A549 (cell line): Measurements from ENCODE around the gene LRRC8A. TPM values are rescaled to one million over a fixed set of nuclear protein-coding genes. Genes with fewer than 3 reads are reported as not detected.

Experiments used
- ATAC-seq, 2 experiments: fragments of 200-7000 bp in 1 of 2; fragments of >200 bp in 1 of 2; cut with Nextera tagmentation in 1 of 2; cut with Tn5 transposase in 1 of 2; 3 replicates each; pipeline versions ENCODE4 v1.8.0 to v1.9.1; 2018 to 2020; ENCODE audit warnings: mild to moderate bottlenecking in 1 of 2, moderate library complexity in 1 of 2
- CTCF ChIA-PET: fragments of 300-600 bp; sonication (Branson Sonifier 250); formaldehyde crosslinking; extraction: SDS; loops from one replicate; lab custom pipeline; 2021; ENCODE audit warnings: antibody characterized with exemption, inconsistent platforms; lab: Yijun Ruan, JAX
- POLR2A ChIA-PET: fragments of 350-600 bp; formaldehyde crosslinking; extraction: SDS; loops from one replicate; lab custom pipeline; 2021; ENCODE audit warnings: antibody characterized with exemption, inconsistent platforms; lab: Yijun Ruan, JAX
- DNase-seq, 2 experiments: peaks; one replicate each; pipeline versions ENCODE4 v3.0.0 to v3.0.0-alpha.2; 2011 to 2016; ENCODE audit warnings: low read depth in 1 of 2, low spot score in 1 of 2
- FAIRE-seq: peaks from 2 replicates; lab custom pipeline; 2011; peaks lifted over from hg19 to GRCh38; lab: Jason Lieb, UNC
- H3K27ac ChIP-seq, 2 experiments: fragments of >200 bp; sonication (Bioruptor Twin); formaldehyde crosslinking; 3 replicates each; pipeline ENCODE4 v1.5.1; 2016 to 2017
- H3K4me1 ChIP-seq: fragments of >200 bp; sonication (Bioruptor Twin); formaldehyde crosslinking; 3 replicates; pipeline ENCODE4 v1.6.1; 2016
- H3K4me2 ChIP-seq: fragments of >200 bp; sonication (Bioruptor Twin); formaldehyde crosslinking; 3 replicates; pipeline ENCODE4 v1.6.1; 2016
- H3K4me3 ChIP-seq: fragments of >200 bp; sonication (Bioruptor Twin); formaldehyde crosslinking; 3 replicates; pipeline ENCODE4 v1.5.1; 2016
- H3K9me3 ChIP-seq: fragments of >200 bp; sonication (Bioruptor Twin); formaldehyde crosslinking; 3 replicates; pipeline ENCODE4 v1.6.1; 2016
- EHF ChIP-seq: fragments of 250-450 bp; sonication (Bioruptor Pico); IDR thresholded peaks from 2 replicates; pipeline ENCODE4 v1.5.0; 2020; ENCODE audit warnings: mild to moderate bottlenecking
- FOSL2 ChIP-seq, 2 experiments: fragments of 450-650 bp in 1 of 2; fragments of >200 bp in 1 of 2; sonication (Bioruptor Twin) in 1 of 2; formaldehyde crosslinking; IDR thresholded peaks; 2 replicates each; pipeline versions ENCODE4 v1.5.0 to v1.6.1; 2016 to 2020; ENCODE audit warnings: mild to moderate bottlenecking in 1 of 2, moderate library complexity in 1 of 2
- HOXA7 ChIP-seq: fragments of 250-450 bp; sonication (Bioruptor Pico); IDR thresholded peaks from 2 replicates; pipeline ENCODE4 v1.5.0; 2020; ENCODE audit warnings: mild to moderate bottlenecking, moderate library complexity
- HOXB5 ChIP-seq: fragments of 250-450 bp; sonication (Bioruptor Pico); IDR thresholded peaks from 2 replicates; pipeline ENCODE4 v1.5.0; 2020; ENCODE audit warnings: mild to moderate bottlenecking, moderate library complexity
- JUN ChIP-seq, 2 experiments: fragments of >200 bp; sonication (Bioruptor Twin); formaldehyde crosslinking; IDR thresholded peaks; 2 replicates in 1 of 2; 3 replicates in 1 of 2; pipeline ENCODE4 v1.6.1; 2016 to 2017
- MYC ChIP-seq: IDR thresholded peaks from 2 replicates; pipeline ENCODE4 v1.6.1; 2012; ENCODE audit warnings: mild to moderate bottlenecking, inconsistent platforms, low read length, improper control_type of control experiment, borderline replicate concordance
- NR3C1 ChIP-seq: fragments of >200 bp; sonication (Bioruptor Twin); formaldehyde crosslinking; IDR thresholded peaks from 3 replicates; pipeline ENCODE4 v1.6.1; 2017
- PHF8 ChIP-seq: fragments of 200-600 bp; sonication (generic); IDR thresholded peaks from 2 replicates; pipeline ENCODE4 v1.6.1; 2016; ENCODE audit warnings: low read depth, mild to moderate bottlenecking, antibody characterized with exemption, moderate library complexity, borderline replicate concordance
- POLR2A ChIP-seq: IDR thresholded peaks from 2 replicates; pipeline ENCODE4 v1.6.1; 2012; ENCODE audit warnings: mild to moderate bottlenecking, low read length
- RAD21 ChIP-seq, 2 experiments: fragments of >200 bp in 1 of 2; sonication (Bioruptor Twin) in 1 of 2; formaldehyde crosslinking in 1 of 2; IDR thresholded peaks in 1 of 2; conservative IDR thresholded peaks in 1 of 2; 2 replicates in 1 of 2; 3 replicates in 1 of 2; pipeline ENCODE4 v1.6.1; 2012 to 2018; ENCODE audit warnings: inconsistent platforms in 1 of 2
- RARB ChIP-seq: fragments of 250-450 bp; sonication (Bioruptor Pico); IDR thresholded peaks from 2 replicates; pipeline ENCODE4 v1.8.0; 2021; ENCODE audit warnings: mild to moderate bottlenecking, moderate library complexity
- RFX5 ChIP-seq: fragments of 450-650 bp; IDR thresholded peaks from 2 replicates; pipeline ENCODE4 v1.7.1; 2014; ENCODE audit warnings: antibody characterized with exemption, mild to moderate bottlenecking, moderate library complexity
- SMC3 ChIP-seq: fragments of >200 bp; sonication (Bioruptor Twin); formaldehyde crosslinking; IDR thresholded peaks from 3 replicates; pipeline ENCODE4 v1.6.1; 2018; ENCODE audit warnings: inconsistent platforms
- TFCP2L1 ChIP-seq: fragments of 250-450 bp; sonication (Bioruptor Pico); IDR thresholded peaks from 2 replicates; pipeline ENCODE4 v1.5.0; 2021; ENCODE audit warnings: mild to moderate bottlenecking
- ZFP36 ChIP-seq: fragments of 450-650 bp; IDR thresholded peaks from 2 replicates; pipeline ENCODE4 v1.6.1; 2014; ENCODE audit warnings: borderline replicate concordance; ENCODE audit not compliant: partially characterized antibody
- WGBS: methylation state at CpG from one replicate; pipeline ENCODE4 v1.1.6; 2017; ENCODE audit errors: missing lambda C conversion rate; 5-methylcytosine and 5-hydroxymethylcytosine counted together
- polyA minus RNA-seq: library from RNA; depleted of rRNA, polyadenylated mRNA; stranded (reverse); fragments of >200 nt; gene quantifications from 2 replicates; pipeline ENCODE4 v1.2.3, GENCODE V29; 2011; rRNA and poly(A)+ RNA removed
- polyA plus RNA-seq, 4 experiments: library from polyadenylated mRNA; depleted of rRNA in 3 of 4; stranded (reverse); fragments of >200 nt; fragmentation: RNase III in 1 of 4; extraction: RNeasy Plus Mini Kit Qiagen cat#74134 plus additional on column Dnase treatment in 1 of 4; gene quantifications; 2 replicates in 3 of 4; 3 replicates in 1 of 4; pipeline ENCODE4 v1.2.3, GENCODE V29; 2011 to 2017
- TF ChIP-seq, protein P1 (sequence below): IDR thresholded peaks from 2 replicates; pipeline ENCODE4 v1.6.1; 2012; ENCODE audit warnings: low read depth, borderline replicate concordance
- TF ChIP-seq, protein P2 (sequence below): fragments of >200 bp; sonication (Bioruptor Twin); formaldehyde crosslinking; IDR thresholded peaks from 3 replicates; pipeline ENCODE4 v1.6.1; 2016
- TF ChIP-seq, protein P3 (sequence below): fragments of 150-350 bp; IDR thresholded peaks from 2 replicates; pipeline ENCODE4 v1.6.1; 2014; ENCODE audit warnings: low read depth, mild to moderate bottlenecking, low read length
- TF ChIP-seq, protein P4 (sequence below): fragments of >200 bp; sonication (Bioruptor Twin); formaldehyde crosslinking; IDR thresholded peaks from 3 replicates; pipeline ENCODE4 v1.5.1; 2016
- TF ChIP-seq, protein P5 (sequence below): IDR thresholded peaks from 2 replicates; pipeline ENCODE4 v1.6.1; 2012

Gene LRRC8A
- 25.9 and 29.2 TPM in 2 replicates for polyA plus RNA-seq (2011; rRNA removed)
- 45.0 and 55.2 TPM in 2 replicates for polyA plus RNA-seq (2012; cell fraction: cytosol; rRNA removed)
- polyA plus RNA-seq (2012; cell fraction: nucleus; rRNA removed): 44.2 and 52.1 TPM in 2 replicates
- 22.6 to 23.1 TPM (median 22.9 TPM) in 3 replicates for polyA plus RNA-seq (2017; fragmentation: RNase III; extraction: RNeasy Plus Mini Kit Qiagen cat#74134 plus additional on column Dnase treatment)
- 45.9 and 47.6 TPM in 2 replicates for polyA minus RNA-seq

DNA sequence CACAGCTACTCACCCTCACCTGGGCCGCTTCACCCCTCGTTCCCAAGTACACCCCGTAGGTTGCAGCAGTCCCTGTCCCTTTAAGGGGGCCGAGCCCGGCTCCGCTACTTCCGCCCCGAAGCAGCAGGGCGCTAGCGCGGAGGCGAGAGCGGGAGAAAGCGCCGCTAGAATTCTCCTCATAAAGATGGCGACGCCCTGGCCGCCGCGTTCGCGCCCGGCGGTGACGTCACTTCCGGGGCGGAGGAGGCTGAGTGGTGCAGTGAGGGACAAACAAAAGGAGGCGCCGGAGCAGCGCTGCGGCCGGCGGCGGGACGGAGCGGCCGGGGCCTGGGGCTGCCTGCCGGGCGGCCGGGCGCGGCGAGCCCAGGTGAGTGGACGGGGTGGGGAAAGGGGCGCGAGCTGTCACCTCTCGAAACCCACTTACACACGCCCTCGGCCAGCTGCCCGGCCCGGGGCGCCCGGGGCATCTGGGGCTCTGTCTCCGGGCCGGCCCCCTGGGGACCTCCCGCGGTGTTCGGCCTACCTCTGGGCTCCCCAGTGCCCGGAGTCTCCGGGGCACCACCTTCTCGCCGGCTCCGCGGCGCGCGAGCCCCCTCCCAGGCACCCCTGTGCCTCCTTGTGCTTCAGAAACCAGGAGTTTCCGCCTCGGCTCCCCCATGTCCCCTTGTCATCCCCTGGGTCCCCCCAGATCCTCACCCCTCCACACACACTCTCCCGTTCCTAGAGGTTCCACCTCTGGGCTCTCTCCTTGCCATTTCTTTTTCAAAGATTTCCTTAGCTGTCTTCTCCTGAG lies at the start of gene LRRC8A, which contains the start of gene KYAT1:
Gene LRRC8A, plus strand, starts transcription at position 250 of the 793 bp plus-strand sequence. CDS start 25,032 bp downstream, outside the sequence.
Gene KYAT1, minus strand, starts transcription at position 67 of the 793 bp plus-strand sequence. CDS start 36,545 bp downstream, outside the sequence.
- H3K9me3 ChIP-seq: no peaks in the 10 kb centered on the region
- peak; percentile 95 to 96 for DNase-seq
- TF ChIP-seq PHF8 (peak; percentile 71; the same call in 1 of the 2 replicates), NR3C1 (no peak), ZFP36 (no peak), RAD21 (conservative IDR thresholded peaks at IDR 0.05 in 1 of 2, IDR thresholded peaks at IDR 0.05 in 1 of 2) (0 out of 5 replicates have a peak, but pooled peaks of 1 of the 2 experiments have one; percentile 16), POLR2A (peak; percentile 84), TFCP2L1 (CRISPR knock-in tag) (peak; percentile 18; the same call in 1 of the 2 replicates), MYC (peak; percentile 74; the same call in 1 of the 2 replicates), HOXB5 (no peak), EHF (CRISPR knock-in tag) (no peak), HOXA7 (CRISPR knock-in tag) (no peak), FOSL2 (IDR thresholded peaks at IDR 0.05) (no peak), FOSL2 (CRISPR knock-in tag; IDR thresholded peaks at IDR 0.05) (peak; percentile 88), JUN (IDR thresholded peaks at IDR 0.05) (peak in 1 of 2 experiments; percentile 54; a peak in 3 of 5 replicates), RFX5 (peak; percentile 55; the same call in 1 of the 2 replicates), RARB (no peak), SMC3 (peak; percentile 26; the same call in 2 of the 3 replicates)
- TF ChIP-seq, protein P1, sequence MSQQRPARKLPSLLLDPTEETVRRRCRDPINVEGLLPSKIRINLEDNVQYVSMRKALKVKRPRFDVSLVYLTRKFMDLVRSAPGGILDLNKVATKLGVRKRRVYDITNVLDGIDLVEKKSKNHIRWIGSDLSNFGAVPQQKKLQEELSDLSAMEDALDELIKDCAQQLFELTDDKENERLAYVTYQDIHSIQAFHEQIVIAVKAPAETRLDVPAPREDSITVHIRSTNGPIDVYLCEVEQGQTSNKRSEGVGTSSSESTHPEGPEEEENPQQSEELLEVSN: peak; percentile 64; the same call in 1 of the 2 replicates
- TF ChIP-seq, protein P2, sequence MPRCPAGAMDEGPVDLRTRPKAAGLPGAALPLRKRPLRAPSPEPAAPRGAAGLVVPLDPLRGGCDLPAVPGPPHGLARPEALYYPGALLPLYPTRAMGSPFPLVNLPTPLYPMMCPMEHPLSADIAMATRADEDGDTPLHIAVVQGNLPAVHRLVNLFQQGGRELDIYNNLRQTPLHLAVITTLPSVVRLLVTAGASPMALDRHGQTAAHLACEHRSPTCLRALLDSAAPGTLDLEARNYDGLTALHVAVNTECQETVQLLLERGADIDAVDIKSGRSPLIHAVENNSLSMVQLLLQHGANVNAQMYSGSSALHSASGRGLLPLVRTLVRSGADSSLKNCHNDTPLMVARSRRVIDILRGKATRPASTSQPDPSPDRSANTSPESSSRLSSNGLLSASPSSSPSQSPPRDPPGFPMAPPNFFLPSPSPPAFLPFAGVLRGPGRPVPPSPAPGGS: peak; percentile 54; the same call in 1 of the 3 replicates
- TF ChIP-seq, protein P3, sequence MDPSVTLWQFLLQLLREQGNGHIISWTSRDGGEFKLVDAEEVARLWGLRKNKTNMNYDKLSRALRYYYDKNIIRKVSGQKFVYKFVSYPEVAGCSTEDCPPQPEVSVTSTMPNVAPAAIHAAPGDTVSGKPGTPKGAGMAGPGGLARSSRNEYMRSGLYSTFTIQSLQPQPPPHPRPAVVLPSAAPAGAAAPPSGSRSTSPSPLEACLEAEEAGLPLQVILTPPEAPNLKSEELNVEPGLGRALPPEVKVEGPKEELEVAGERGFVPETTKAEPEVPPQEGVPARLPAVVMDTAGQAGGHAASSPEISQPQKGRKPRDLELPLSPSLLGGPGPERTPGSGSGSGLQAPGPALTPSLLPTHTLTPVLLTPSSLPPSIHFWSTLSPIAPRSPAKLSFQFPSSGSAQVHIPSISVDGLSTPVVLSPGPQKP: peak; percentile 72; the same call in 1 of the 2 replicates
- TF ChIP-seq, protein P4, sequence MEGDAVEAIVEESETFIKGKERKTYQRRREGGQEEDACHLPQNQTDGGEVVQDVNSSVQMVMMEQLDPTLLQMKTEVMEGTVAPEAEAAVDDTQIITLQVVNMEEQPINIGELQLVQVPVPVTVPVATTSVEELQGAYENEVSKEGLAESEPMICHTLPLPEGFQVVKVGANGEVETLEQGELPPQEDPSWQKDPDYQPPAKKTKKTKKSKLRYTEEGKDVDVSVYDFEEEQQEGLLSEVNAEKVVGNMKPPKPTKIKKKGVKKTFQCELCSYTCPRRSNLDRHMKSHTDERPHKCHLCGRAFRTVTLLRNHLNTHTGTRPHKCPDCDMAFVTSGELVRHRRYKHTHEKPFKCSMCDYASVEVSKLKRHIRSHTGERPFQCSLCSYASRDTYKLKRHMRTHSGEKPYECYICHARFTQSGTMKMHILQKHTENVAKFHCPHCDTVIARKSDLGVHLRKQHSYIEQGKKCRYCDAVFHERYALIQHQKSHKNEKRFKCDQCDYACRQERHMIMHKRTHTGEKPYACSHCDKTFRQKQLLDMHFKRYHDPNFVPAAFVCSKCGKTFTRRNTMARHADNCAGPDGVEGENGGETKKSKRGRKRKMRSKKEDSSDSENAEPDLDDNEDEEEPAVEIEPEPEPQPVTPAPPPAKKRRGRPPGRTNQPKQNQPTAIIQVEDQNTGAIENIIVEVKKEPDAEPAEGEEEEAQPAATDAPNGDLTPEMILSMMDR: peak; percentile 13; the same call in 1 of the 3 replicates
- TF ChIP-seq, protein P5, sequence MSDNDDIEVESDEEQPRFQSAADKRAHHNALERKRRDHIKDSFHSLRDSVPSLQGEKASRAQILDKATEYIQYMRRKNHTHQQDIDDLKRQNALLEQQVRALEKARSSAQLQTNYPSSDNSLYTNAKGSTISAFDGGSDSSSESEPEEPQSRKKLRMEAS: peak; percentile 80
- TF ChIP-seq, all 56 proteins: peak for 14
- Histone ChIP-seq H3K4me3 (peak within 1 kb of the TSS; percentile 93), H3K4me2 (peak within 1 kb of the TSS; percentile 98), H3K4me1 (peaks cover 45% of the 10 kb centered on the region), H3K27ac (peak within 1 kb of the TSS; percentile 96 to 98)
- CTCF ChIA-PET: interaction anchor here (0.8 to 11.3 kb wide), 11 partner anchors 9 to 73 kb away, joined by 3 to 127 read pairs (median 5); no protein-coding TSS in a partner anchor
- no peak for FAIRE-seq
- POLR2A ChIA-PET: no interaction called here
- ATAC-seq: peak; percentile 92 to 94
- WGBS: under 1% methylated on average over 35 of the region's 70 CpGs
